ENCODE results near the gene MYMK.

DNA sequence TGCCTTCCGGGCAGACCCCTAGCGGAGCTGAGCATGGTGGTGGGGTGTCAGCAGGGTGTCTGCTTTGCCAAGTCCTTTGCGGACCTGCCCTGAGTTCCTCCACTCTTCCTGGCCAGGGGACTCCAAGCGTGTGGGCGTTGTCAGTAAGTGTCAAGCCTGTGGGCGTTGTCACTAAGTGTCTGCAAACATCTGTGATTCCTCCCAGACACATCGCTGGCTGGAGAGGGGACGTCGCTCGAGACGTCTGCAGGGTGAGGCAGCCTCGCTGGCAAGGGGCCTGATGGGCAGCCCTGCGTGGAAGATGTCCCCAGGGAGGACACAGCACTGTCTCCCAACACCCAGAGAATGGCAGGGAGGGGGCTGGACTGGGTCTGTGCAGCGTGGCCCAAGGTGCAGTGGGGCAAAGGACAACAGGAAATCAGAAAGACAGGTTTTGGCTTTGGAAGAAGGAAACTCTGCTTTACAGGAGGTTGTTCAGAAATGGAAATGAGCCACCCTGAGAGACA is 38.6 kb upstream of the MYMK start:
- TF ChIP-seq, protein P1, sequence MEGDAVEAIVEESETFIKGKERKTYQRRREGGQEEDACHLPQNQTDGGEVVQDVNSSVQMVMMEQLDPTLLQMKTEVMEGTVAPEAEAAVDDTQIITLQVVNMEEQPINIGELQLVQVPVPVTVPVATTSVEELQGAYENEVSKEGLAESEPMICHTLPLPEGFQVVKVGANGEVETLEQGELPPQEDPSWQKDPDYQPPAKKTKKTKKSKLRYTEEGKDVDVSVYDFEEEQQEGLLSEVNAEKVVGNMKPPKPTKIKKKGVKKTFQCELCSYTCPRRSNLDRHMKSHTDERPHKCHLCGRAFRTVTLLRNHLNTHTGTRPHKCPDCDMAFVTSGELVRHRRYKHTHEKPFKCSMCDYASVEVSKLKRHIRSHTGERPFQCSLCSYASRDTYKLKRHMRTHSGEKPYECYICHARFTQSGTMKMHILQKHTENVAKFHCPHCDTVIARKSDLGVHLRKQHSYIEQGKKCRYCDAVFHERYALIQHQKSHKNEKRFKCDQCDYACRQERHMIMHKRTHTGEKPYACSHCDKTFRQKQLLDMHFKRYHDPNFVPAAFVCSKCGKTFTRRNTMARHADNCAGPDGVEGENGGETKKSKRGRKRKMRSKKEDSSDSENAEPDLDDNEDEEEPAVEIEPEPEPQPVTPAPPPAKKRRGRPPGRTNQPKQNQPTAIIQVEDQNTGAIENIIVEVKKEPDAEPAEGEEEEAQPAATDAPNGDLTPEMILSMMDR (IDR thresholded peaks at IDR 0.05) = no peak
- no peak for TF ChIP-seq POLR2A (IDR thresholded peaks at IDR 0.05)
